NT2/D1 (cell line): ENCODE results near the gene CTBP2.

Experiments used
- SUZ12 ChIP-seq: IDR thresholded peaks from 2 replicates; pipeline ENCODE4 v1.6.1; 2011; ENCODE audit not compliant: insufficient read length, insufficient read depth; ENCODE audit errors: extremely low read depth
- YY1 ChIP-seq: IDR thresholded peaks from 2 replicates; pipeline ENCODE4 v1.6.1; 2011; ENCODE audit not compliant: insufficient read length, insufficient read depth
- ZNF274 ChIP-seq: IDR thresholded peaks from 2 replicates; pipeline ENCODE4 v1.6.1; 2011; ENCODE audit warnings: mild to moderate bottlenecking, low read depth, low read length

GRCh38 chr10:125003146-125003900 is 157.0 kb downstream of the CTBP2 start:
- TF ChIP-seq ZNF274: no peak
- TF ChIP-seq SUZ12: no peak
- no peak for TF ChIP-seq YY1
